Thyroid gland (tissue), 4 donors: ENCODE results near the gene BANK1. TPM values are rescaled to one million over a fixed set of nuclear protein-coding genes. Genes with fewer than 3 reads are reported as not detected.

ENCODE experiments used
- DNase-seq, 2 donors: peaks; one replicate each; pipeline ENCODE4 v3.0.0-alpha.2; 2019
- H3K27ac ChIP-seq, 3 donors: fragments of 200-600 bp; sonication (generic); 1 replicate in 2 of 3; 2 replicates in 1 of 3; pipeline ENCODE4 v1.5.1; 2016 to 2019; ENCODE audit warnings: mild to moderate bottlenecking in 1 of 3, moderate library complexity in 1 of 3
- H3K27me3 ChIP-seq: fragments of 200-600 bp; sonication (generic); one replicate; pipeline ENCODE4 v1.5.1; 2019
- H3K36me3 ChIP-seq, 2 donors: fragments of 200-600 bp; sonication (generic); one replicate each; pipeline ENCODE4 v1.5.1; 2016 to 2019
- H3K4me1 ChIP-seq, 2 donors: fragments of 200-600 bp; sonication (generic); one replicate each; pipeline ENCODE4 v1.5.1; 2017 to 2019
- H3K4me3 ChIP-seq, 3 donors: fragments of 200-600 bp; sonication (generic); replicated peaks in 1 of 3; 1 replicate in 2 of 3; 2 replicates in 1 of 3; pipeline ENCODE4 v1.5.1; 2016; ENCODE audit warnings: mild to moderate bottlenecking in 1 of 3
- H3K9me3 ChIP-seq: fragments of 200-600 bp; sonication (generic); one replicate; pipeline ENCODE4 v1.5.1; 2017
- POLR2A ChIP-seq, 2 donors: fragments of 450-650 bp; IDR thresholded peaks; one replicate each; pipeline ENCODE4 v1.6.1; 2017; ENCODE audit warnings: antibody characterized with exemption in 2 of 2, mild to moderate bottlenecking in 2 of 2, moderate library complexity in 1 of 2
- WGBS, 2 donors: methylation state at CpG; one replicate each; pipeline ENCODE4 v1.1.5; 2017; 5-methylcytosine and 5-hydroxymethylcytosine counted together
- intact Hi-C: fragments of 100-400 bp; cut with DNase I; formaldehyde crosslinking; loops from one replicate; pipeline ENCODE4 v1.15.1; 2023
- total RNA-seq, 4 donors: library from RNA; depleted of rRNA; stranded (reverse); fragments of >200 nt; gene quantifications; one replicate each; pipeline ENCODE4 v1.2.3, GENCODE V29; 2016
- TF ChIP-seq, protein P1 (sequence below), 6 experiments: fragments of 200-600 bp in 3 of 6; fragments of 450-650 bp in 3 of 6; sonication (generic) in 3 of 6; IDR thresholded peaks; one replicate each; pipeline ENCODE4 v1.5.1; 2016 to 2019; ENCODE audit warnings: antibody characterized with exemption in 6 of 6, mild to moderate bottlenecking in 2 of 6, inconsistent platforms in 1 of 6, moderate library complexity in 1 of 6

Gene BANK1
- total RNA-seq, 4 donors from 2014 or later: 15.5 to 22.8 (median 20.3) TPM

DNA sequence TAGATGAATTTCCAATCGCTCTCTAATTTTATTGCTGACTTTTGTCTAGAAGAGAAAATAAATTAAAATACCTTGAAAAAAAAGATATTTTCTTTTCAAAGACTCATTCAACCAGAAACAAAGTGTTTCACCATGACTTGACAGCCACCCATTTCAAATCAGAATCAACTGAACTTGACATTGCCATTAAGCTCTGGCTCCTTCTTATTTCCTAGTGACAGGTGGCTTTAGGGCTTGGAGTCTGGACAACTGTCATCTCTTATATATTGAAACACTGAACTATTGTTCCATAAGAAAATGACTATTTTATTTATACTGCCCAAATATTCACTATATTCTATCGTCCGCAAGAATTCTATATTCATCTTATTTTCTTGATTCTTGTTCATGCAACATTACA is 325.6 kb downstream of the BANK1 start:
- H3K36me3 ChIP-seq: no peaks in the 10 kb centered on the region
- 95 to 96% methylated on average over 3 of the region's 3 CpGs for WGBS, 2 donors
- no peak overlapping the region for H3K27ac ChIP-seq
- no peaks in the 10 kb centered on the region for H3K4me1 ChIP-seq
- intact Hi-C loops: no loop called here
- no peak for DNase-seq
- no peaks in the 10 kb centered on the region for H3K9me3 ChIP-seq
- H3K4me3 ChIP-seq: no peak overlapping the region
- TF ChIP-seq POLR2A (IDR thresholded peaks at IDR 0.05): no peak
- TF ChIP-seq, protein P1, sequence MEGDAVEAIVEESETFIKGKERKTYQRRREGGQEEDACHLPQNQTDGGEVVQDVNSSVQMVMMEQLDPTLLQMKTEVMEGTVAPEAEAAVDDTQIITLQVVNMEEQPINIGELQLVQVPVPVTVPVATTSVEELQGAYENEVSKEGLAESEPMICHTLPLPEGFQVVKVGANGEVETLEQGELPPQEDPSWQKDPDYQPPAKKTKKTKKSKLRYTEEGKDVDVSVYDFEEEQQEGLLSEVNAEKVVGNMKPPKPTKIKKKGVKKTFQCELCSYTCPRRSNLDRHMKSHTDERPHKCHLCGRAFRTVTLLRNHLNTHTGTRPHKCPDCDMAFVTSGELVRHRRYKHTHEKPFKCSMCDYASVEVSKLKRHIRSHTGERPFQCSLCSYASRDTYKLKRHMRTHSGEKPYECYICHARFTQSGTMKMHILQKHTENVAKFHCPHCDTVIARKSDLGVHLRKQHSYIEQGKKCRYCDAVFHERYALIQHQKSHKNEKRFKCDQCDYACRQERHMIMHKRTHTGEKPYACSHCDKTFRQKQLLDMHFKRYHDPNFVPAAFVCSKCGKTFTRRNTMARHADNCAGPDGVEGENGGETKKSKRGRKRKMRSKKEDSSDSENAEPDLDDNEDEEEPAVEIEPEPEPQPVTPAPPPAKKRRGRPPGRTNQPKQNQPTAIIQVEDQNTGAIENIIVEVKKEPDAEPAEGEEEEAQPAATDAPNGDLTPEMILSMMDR (IDR thresholded peaks at IDR 0.05): no peak
- no peaks in the 10 kb centered on the region for H3K27me3 ChIP-seq

DNA sequence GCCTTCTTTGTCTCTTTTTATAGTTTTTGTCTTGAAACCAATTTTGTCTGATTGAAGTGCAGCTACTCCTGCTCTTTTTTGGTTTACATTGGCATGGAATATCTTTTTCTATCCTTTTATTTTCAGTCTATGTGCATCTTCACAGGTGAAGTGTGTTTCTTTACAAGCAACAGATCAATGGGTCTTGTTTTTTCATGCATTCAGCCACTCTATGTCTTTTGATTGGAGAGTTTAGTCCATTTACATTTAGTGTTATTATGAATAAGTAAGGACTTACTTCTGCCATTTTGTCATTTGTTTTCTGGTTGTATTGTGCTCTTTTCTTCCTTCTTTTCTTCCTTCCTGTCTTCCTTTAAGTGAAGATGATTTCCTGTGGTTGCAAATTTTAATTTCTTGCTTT is 330.3 kb downstream of the BANK1 start:
- TF ChIP-seq POLR2A (IDR thresholded peaks at IDR 0.05): no peak
- TF ChIP-seq, protein P1 (IDR thresholded peaks at IDR 0.05): no peak
- Histone ChIP-seq H3K4me3 (no peak overlapping the region), H3K27me3 (no peaks in the 10 kb centered on the region), H3K9me3 (no peaks in the 10 kb centered on the region), H3K4me1 (no peaks in the 10 kb centered on the region), H3K36me3 (no peaks in the 10 kb centered on the region), H3K27ac (no peak overlapping the region)
- intact Hi-C loops: no loop called here
- no peak for DNase-seq
